ENCODE data around the gene MAP6D1. TPM values are rescaled to one million over a fixed set of nuclear protein-coding genes. Genes with fewer than 3 reads are reported as not detected.

MAP6D1 gene
- total RNA-seq, 1 donor from 2014 or later = 0.90 TPM

DNA sequence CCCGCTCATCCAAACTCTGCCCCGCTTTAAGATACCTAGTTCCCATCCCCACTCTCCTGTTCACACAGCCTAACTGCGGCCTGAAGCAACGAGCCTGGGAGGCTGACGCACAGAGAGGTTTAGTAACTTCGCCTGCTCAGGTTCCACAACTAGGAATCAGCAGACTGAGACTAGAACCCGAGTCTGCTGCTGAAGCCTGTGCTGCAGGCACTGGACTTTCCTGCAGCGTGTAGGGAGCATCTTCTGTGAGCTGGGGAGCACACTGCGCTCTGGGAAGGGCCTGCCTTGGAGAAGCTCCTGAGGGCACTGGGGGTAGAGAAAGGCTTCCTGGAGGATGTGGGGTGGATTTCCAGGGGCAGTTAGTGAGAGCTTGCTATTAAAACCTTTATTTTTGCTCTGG, 4.8 kb upstream of the MAP6D1 start:
- Mint-ChIP-seq H3K9me3 (ENCODE audit: unreplicated experiment) (no peaks in the 10 kb centered on the region), H3K4me3 (ENCODE audit: unreplicated experiment) (no peak overlapping the region), H3K27me3 (ENCODE audit: unreplicated experiment) (no peaks in the 10 kb centered on the region), H3K36me3 (ENCODE audit: low read depth, unreplicated experiment) (peaks cover 34% of the 10 kb centered on the region), H3K27ac (ENCODE audit: unreplicated experiment) (no peak overlapping the region), H3K4me1 (ENCODE audit: unreplicated experiment) (peaks cover 3% of the 10 kb centered on the region)
- TF ChIP-seq, protein P1, sequence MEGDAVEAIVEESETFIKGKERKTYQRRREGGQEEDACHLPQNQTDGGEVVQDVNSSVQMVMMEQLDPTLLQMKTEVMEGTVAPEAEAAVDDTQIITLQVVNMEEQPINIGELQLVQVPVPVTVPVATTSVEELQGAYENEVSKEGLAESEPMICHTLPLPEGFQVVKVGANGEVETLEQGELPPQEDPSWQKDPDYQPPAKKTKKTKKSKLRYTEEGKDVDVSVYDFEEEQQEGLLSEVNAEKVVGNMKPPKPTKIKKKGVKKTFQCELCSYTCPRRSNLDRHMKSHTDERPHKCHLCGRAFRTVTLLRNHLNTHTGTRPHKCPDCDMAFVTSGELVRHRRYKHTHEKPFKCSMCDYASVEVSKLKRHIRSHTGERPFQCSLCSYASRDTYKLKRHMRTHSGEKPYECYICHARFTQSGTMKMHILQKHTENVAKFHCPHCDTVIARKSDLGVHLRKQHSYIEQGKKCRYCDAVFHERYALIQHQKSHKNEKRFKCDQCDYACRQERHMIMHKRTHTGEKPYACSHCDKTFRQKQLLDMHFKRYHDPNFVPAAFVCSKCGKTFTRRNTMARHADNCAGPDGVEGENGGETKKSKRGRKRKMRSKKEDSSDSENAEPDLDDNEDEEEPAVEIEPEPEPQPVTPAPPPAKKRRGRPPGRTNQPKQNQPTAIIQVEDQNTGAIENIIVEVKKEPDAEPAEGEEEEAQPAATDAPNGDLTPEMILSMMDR (IDR thresholded peaks at IDR 0.05; ENCODE audit: unreplicated experiment) = no peak
- DNase-seq (ENCODE audit: low spot score) = no peak

GRCh38 chr3:183829466-183829865, 4.1 kb upstream of the MAP6D1 start:
- Mint-ChIP-seq H3K4me3 (ENCODE audit: unreplicated experiment) (peak overlapping the region; percentile 40), H3K27ac (ENCODE audit: unreplicated experiment) (no peak overlapping the region), H3K9me3 (ENCODE audit: unreplicated experiment) (no peaks in the 10 kb centered on the region), H3K36me3 (ENCODE audit: low read depth, unreplicated experiment) (peaks cover 34% of the 10 kb centered on the region), H3K4me1 (ENCODE audit: unreplicated experiment) (peaks cover 3% of the 10 kb centered on the region), H3K27me3 (ENCODE audit: unreplicated experiment) (peaks cover under 1% of the 10 kb centered on the region)
- TF ChIP-seq, protein P1 (IDR thresholded peaks at IDR 0.05; ENCODE audit: unreplicated experiment) = no peak
- DNase-seq (ENCODE audit: low spot score) = no peak

DNA sequence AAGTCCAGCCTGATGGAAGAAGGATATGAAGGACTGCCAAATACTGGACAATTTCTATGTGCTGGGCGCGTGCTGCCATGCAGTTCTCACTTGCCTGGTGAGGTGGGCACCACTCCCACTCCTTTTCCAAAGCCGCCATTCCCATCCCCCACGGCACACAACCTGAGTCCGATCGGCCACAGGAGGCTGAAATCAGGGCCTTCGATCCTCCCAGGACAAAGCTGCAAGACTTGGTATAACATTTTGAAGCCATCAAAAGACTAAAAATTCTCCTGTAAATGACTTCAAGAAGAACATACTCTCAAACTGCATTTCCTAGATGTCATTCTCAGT, 3.1 kb upstream of the MAP6D1 start:
- Mint-ChIP-seq H3K27ac (ENCODE audit: unreplicated experiment) (no peak overlapping the region), H3K4me3 (ENCODE audit: unreplicated experiment) (no peak overlapping the region), H3K9me3 (ENCODE audit: unreplicated experiment) (no peaks in the 10 kb centered on the region), H3K36me3 (ENCODE audit: low read depth, unreplicated experiment) (peaks cover 33% of the 10 kb centered on the region), H3K4me1 (ENCODE audit: unreplicated experiment) (peaks cover 10% of the 10 kb centered on the region), H3K27me3 (ENCODE audit: unreplicated experiment) (peaks cover 9% of the 10 kb centered on the region)
- no peak for DNase-seq (ENCODE audit: low spot score)
- TF ChIP-seq, protein P1 (IDR thresholded peaks at IDR 0.05; ENCODE audit: unreplicated experiment) = no peak

GRCh38 chr3:183827809-183828537, 2.6 kb upstream of the MAP6D1 start:
- no peak overlapping the region for H3K4me3 Mint-ChIP-seq (ENCODE audit: unreplicated experiment)
- peaks cover 30% of the 10 kb centered on the region for H3K36me3 Mint-ChIP-seq (ENCODE audit: low read depth, unreplicated experiment)
- no peak overlapping the region for H3K27ac Mint-ChIP-seq (ENCODE audit: unreplicated experiment)
- H3K9me3 Mint-ChIP-seq (ENCODE audit: unreplicated experiment) = no peaks in the 10 kb centered on the region
- peaks cover 10% of the 10 kb centered on the region for H3K4me1 Mint-ChIP-seq (ENCODE audit: unreplicated experiment)
- no peak for DNase-seq (ENCODE audit: low spot score)
- TF ChIP-seq, protein P1 (IDR thresholded peaks at IDR 0.05; ENCODE audit: unreplicated experiment) = no peak
- H3K27me3 Mint-ChIP-seq (ENCODE audit: unreplicated experiment) = peaks cover 9% of the 10 kb centered on the region

- peak overlapping the region; percentile 80 for H3K4me3 Mint-ChIP-seq (ENCODE audit: unreplicated experiment)
- TF ChIP-seq, protein P1 (IDR thresholded peaks at IDR 0.05; ENCODE audit: unreplicated experiment) = no peak
- peaks cover 25% of the 10 kb centered on the region for H3K36me3 Mint-ChIP-seq (ENCODE audit: low read depth, unreplicated experiment)
- no peaks in the 10 kb centered on the region for H3K9me3 Mint-ChIP-seq (ENCODE audit: unreplicated experiment)
- peaks cover 12% of the 10 kb centered on the region for H3K27me3 Mint-ChIP-seq (ENCODE audit: unreplicated experiment)
- no peak for DNase-seq (ENCODE audit: low spot score)
- H3K4me1 Mint-ChIP-seq (ENCODE audit: unreplicated experiment) = peaks cover 10% of the 10 kb centered on the region
- no peak overlapping the region for H3K27ac Mint-ChIP-seq (ENCODE audit: unreplicated experiment)
These were observed 1.3 kb upstream of the MAP6D1 start for GRCh38 chr3:183826448-183827250.

All from endothelial cell (in vitro differentiated cells).